K562 (cell line): ENCODE measurements around the gene HSD17B8.

Experiments
- CHD4 ChIP-seq: fragments of 200-600 bp; sonication (generic); IDR thresholded peaks from 3 replicates; pipeline ENCODE4 v1.6.1; 2012; ENCODE audit warnings: low read depth, mild to moderate bottlenecking, mixed read lengths, low read length, inconsistent platforms; ENCODE audit not compliant: insufficient read depth, insufficient replicate concordance, poor library complexity, severe bottlenecking
- CREB1 ChIP-seq, 2 experiments: sonication (generic) in 1 of 2; formaldehyde crosslinking in 1 of 2; IDR thresholded peaks; 2 replicates each; pipeline versions ENCODE4 v1.6.1 to v1.8.0; 2012 to 2022; ENCODE audit warnings: inconsistent platforms in 1 of 2, mild to moderate bottlenecking in 1 of 2, missing genetic modification reagents in 1 of 2, moderate library complexity in 1 of 2
- ESRRA ChIP-seq: fragments of 450-650 bp; IDR thresholded peaks from 2 replicates; pipeline ENCODE4 v1.6.1; 2014; ENCODE audit warnings: low read depth, mild to moderate bottlenecking, moderate library complexity, borderline replicate concordance
- EZH2 ChIP-seq: IDR thresholded peaks from 2 replicates; pipeline ENCODE4 v1.6.1; 2012; ENCODE audit warnings: low read depth, mild to moderate bottlenecking, inconsistent platforms, low read length, borderline replicate concordance
- HDAC2 ChIP-seq: fragments of 450-650 bp; IDR thresholded peaks from 2 replicates; pipeline ENCODE4 v1.6.1; 2016; ENCODE audit warnings: mild to moderate bottlenecking
- HMG20A ChIP-seq: fragments of 450-650 bp; formaldehyde crosslinking; conservative IDR thresholded peaks from 2 replicates; pipeline ENCODE4 v1.4.0; 2020; ENCODE audit warnings: mild to moderate bottlenecking, mixed read lengths
- NFE2 ChIP-seq: IDR thresholded peaks from 2 replicates; pipeline ENCODE4 v1.6.1; 2014; ENCODE audit warnings: antibody characterized with exemption, low read depth
- NR2C1 ChIP-seq, 2 experiments: fragments of 450-650 bp; IDR thresholded peaks; 2 replicates each; pipeline ENCODE4 v1.6.1; 2017; ENCODE audit warnings: mild to moderate bottlenecking in 2 of 2, antibody characterized with exemption in 1 of 2, inconsistent platforms in 1 of 2, missing compliant biosample characterization in 1 of 2, missing genetic modification characterization in 1 of 2
- POLR2A ChIP-seq: fragments of 450-650 bp; conservative IDR thresholded peaks from 2 replicates; pipeline ENCODE4 v1.6.1; 2016
- TAF1 ChIP-seq: IDR thresholded peaks from 2 replicates; pipeline ENCODE4 v1.6.1; 2011; ENCODE audit warnings: mild to moderate bottlenecking, low read length, moderate library complexity; ENCODE audit not compliant: insufficient read depth, control insufficient read depth, severe bottlenecking; ENCODE audit errors: extremely low read depth
- TCF7L2 ChIP-seq: fragments of 150-350 bp; IDR thresholded peaks from 2 replicates; pipeline ENCODE4 v1.6.1; 2016; ENCODE audit warnings: low read depth, mild to moderate bottlenecking, low read length, moderate library complexity
- ZNF717 ChIP-seq: fragments of 250-450 bp; sonication (Bioruptor Pico); IDR thresholded peaks from 2 replicates; pipeline ENCODE4 v1.5.0; 2021
- TF ChIP-seq, protein P1 (sequence below): fragments of 250-450 bp; sonication (Bioruptor Pico); IDR thresholded peaks from 2 replicates; pipeline ENCODE4 v1.8.0; 2021; ENCODE audit warnings: moderate library complexity, mild to moderate bottlenecking, inconsistent platforms
- TF ChIP-seq, protein P2 (sequence below), 3 experiments: IDR thresholded peaks in 2 of 3; conservative IDR thresholded peaks in 1 of 3; 2 replicates each; pipeline ENCODE4 v1.5.1; 2011 to 2012; ENCODE audit warnings: low read length in 3 of 3, mild to moderate bottlenecking in 3 of 3, control low read depth in 2 of 3, improper control_type of control experiment in 1 of 3, inconsistent platforms in 1 of 3, low read depth in 1 of 3, mixed read lengths in 1 of 3, moderate library complexity in 1 of 3; ENCODE audit not compliant: insufficient read depth in 2 of 3

DNA sequence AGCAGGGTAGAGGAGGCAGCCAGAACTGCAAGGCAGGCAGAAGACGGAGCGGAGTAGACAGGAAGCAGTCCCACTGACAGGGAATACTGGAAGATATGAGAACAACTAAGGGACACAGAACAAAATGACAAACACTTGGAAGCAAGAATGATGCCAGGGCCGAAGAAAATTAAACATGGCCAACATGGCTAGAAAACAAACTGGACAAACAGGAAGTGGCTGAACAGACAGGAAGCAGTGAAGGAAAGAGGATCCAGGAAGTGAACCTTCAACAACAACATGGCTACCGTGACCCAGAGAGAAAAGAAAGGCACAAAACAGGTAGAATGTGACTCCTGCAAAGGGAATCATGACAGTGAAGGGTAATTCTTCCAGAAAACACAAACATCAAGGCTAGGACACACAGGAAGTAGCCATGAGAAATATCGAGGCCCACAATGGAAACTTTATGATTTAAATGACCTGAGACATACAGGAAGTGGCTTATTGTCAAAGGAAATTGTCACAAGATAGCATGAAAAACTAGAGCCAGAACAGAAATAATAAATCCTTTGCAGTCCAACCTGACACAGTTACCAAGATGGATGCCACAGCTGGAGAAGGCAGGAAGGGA is 21.3 kb upstream of the HSD17B8 start:
- TF ChIP-seq CHD4: no peak
- no peak for TF ChIP-seq HMG20A
- TF ChIP-seq HDAC2: no peak
- no peak for TF ChIP-seq ESRRA
- TF ChIP-seq, protein P1, sequence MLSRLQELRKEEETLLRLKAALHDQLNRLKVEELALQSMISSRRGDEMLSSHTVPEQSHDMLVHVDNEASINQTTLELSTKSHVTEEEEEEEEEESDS (CRISPR knock-in tag): no peak
- TF ChIP-seq, protein P2, sequence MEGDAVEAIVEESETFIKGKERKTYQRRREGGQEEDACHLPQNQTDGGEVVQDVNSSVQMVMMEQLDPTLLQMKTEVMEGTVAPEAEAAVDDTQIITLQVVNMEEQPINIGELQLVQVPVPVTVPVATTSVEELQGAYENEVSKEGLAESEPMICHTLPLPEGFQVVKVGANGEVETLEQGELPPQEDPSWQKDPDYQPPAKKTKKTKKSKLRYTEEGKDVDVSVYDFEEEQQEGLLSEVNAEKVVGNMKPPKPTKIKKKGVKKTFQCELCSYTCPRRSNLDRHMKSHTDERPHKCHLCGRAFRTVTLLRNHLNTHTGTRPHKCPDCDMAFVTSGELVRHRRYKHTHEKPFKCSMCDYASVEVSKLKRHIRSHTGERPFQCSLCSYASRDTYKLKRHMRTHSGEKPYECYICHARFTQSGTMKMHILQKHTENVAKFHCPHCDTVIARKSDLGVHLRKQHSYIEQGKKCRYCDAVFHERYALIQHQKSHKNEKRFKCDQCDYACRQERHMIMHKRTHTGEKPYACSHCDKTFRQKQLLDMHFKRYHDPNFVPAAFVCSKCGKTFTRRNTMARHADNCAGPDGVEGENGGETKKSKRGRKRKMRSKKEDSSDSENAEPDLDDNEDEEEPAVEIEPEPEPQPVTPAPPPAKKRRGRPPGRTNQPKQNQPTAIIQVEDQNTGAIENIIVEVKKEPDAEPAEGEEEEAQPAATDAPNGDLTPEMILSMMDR (IDR thresholded peaks at IDR 0.05 in 2 of 3, conservative IDR thresholded peaks at IDR 0.05 in 1 of 3; ENCODE audit: insufficient read depth in 2 of 3, low read depth in 1 of 3, low read length in 3 of 3): no peak
- no peak for TF ChIP-seq EZH2
- TF ChIP-seq ZNF717: no peak
- TF ChIP-seq POLR2A: no peak
- TF ChIP-seq CREB1 (IDR thresholded peaks at IDR 0.05): no peak
- no peak for TF ChIP-seq CREB1 (CRISPR knock-in tag; IDR thresholded peaks at IDR 0.05)
- TF ChIP-seq TAF1: no peak
- TF ChIP-seq NR2C1 (IDR thresholded peaks at IDR 0.05): peak; percentile 88
- TF ChIP-seq NR2C1 (tag; IDR thresholded peaks at IDR 0.05): peak; percentile 91
- TF ChIP-seq TCF7L2: no peak
- TF ChIP-seq NFE2: no peak
